Endodermal cell (in vitro differentiated cells): ENCODE data around the gene AK9. TPM values are rescaled to one million over a fixed set of nuclear protein-coding genes. Genes with fewer than 3 reads are reported as not detected.

Source experiments
- DNase-seq: peaks from one replicate; pipeline ENCODE4 v3.0.0-alpha.2; 2017
- H3K27ac ChIP-seq: 2 replicates; pipeline ENCODE4 v1.5.1; 2013; ENCODE audit warnings: mild to moderate bottlenecking, low read depth, low read length, moderate library complexity
- H3K27me3 ChIP-seq: 2 replicates; pipeline ENCODE4 v1.6.1; 2013; ENCODE audit warnings: mild to moderate bottlenecking, low read length, moderate library complexity; ENCODE audit not compliant: insufficient read depth, control insufficient read depth, poor library complexity, severe bottlenecking
- H3K36me3 ChIP-seq: 2 replicates; pipeline ENCODE4 v1.7.0; 2013; ENCODE audit warnings: mild to moderate bottlenecking, low read length, moderate library complexity; ENCODE audit not compliant: control insufficient read depth, insufficient read depth
- H3K4me1 ChIP-seq: one replicate; pipeline ENCODE4 v1.7.0; 2013; ENCODE audit warnings: low read length; ENCODE audit not compliant: control insufficient read depth, insufficient read depth
- H3K4me3 ChIP-seq: 2 replicates; pipeline ENCODE4 v1.5.1; 2013; ENCODE audit warnings: mild to moderate bottlenecking, low read length, moderate library complexity
- H3K9ac ChIP-seq: 2 replicates; pipeline ENCODE4 v1.6.1; 2013; ENCODE audit warnings: mild to moderate bottlenecking, low read length, moderate library complexity; ENCODE audit not compliant: poor library complexity, severe bottlenecking; ENCODE audit errors: extremely low read depth
- H3K9me3 ChIP-seq: 2 replicates; pipeline ENCODE4 v1.6.1; 2013; ENCODE audit warnings: mild to moderate bottlenecking, low read length, moderate library complexity; ENCODE audit not compliant: control insufficient read depth
- H3K27ac Mint-ChIP-seq: 2 replicates; pipeline ENCODE4 v1.8.0; 2020; ENCODE audit warnings: mixed read lengths
- H3K27me3 Mint-ChIP-seq: 2 replicates; pipeline ENCODE4 v1.8.0; 2021; ENCODE audit warnings: mild to moderate bottlenecking, mixed read lengths; ENCODE audit not compliant: insufficient read depth
- H3K36me3 Mint-ChIP-seq: 2 replicates; pipeline ENCODE4 v1.8.0; 2020; ENCODE audit warnings: low read depth, mixed read lengths
- H3K4me1 Mint-ChIP-seq: 2 replicates; pipeline ENCODE4 v1.8.0; 2020; ENCODE audit warnings: mixed read lengths
- H3K4me3 Mint-ChIP-seq: 2 replicates; pipeline ENCODE4 v1.8.0; 2020; ENCODE audit warnings: mild to moderate bottlenecking, moderate library complexity, mixed read lengths
- H3K9me3 Mint-ChIP-seq: 2 replicates; pipeline ENCODE4 v1.8.0; 2020; ENCODE audit warnings: mild to moderate bottlenecking, mixed read lengths
- WGBS, 2 experiments: methylation state at CpG; one replicate each; pipeline versions ENCODE4 v1.1.5 to v1.1.7; 2013; ENCODE audit warnings: missing lambda C conversion rate in 2 of 2, mixed read lengths in 1 of 2; ENCODE audit not compliant: insufficient coverage in 1 of 2, insufficient read length in 1 of 2; 5-methylcytosine and 5-hydroxymethylcytosine counted together
- total RNA-seq, 2 donors: library from RNA; stranded (reverse); fragmentation: NEBNext Ultra II Directional in 1 of 2; extraction: Animal tissue kit (Norgen Biotek cat#: 25700) in 1 of 2; gene quantifications; 2 replicates in 1 of 2; 3 replicates in 1 of 2; pipeline ENCODE4 v1.2.1, GENCODE V29; 2021
- TF ChIP-seq, protein P1 (sequence below): fragments of 200-600 bp; sonication (generic); conservative IDR thresholded peaks from 2 replicates; pipeline ENCODE4 v1.5.0; 2021; ENCODE audit warnings: antibody characterized with exemption, mild to moderate bottlenecking

Gene AK9
- total RNA-seq, 2 donors from 2014 or later, result 1.8 to 2.7 TPM

DNA sequence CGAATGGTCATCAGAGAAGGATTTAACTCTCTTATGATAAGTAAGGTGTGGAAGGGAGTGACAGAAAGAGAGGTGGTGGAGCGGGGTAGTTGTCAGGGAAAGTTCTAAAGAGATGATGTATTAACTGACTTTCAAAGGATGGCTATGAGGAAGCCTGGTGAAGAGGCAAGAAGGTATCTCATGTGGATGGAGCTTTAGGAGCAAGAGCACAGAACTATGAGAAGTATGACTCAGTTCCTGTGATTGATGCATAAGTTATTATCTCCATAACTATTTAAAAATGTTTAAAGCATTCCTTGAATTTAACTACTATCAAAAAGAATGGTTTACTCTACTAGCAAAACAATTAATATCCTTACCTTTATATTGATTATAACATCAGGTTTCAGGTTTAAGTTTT is 28.8 kb downstream of the AK9 start:
- Histone ChIP-seq H3K4me3 (no peak overlapping the region), H3K27ac (no peak overlapping the region), H3K9ac (no peak overlapping the region), H3K36me3 (no peaks in the 10 kb centered on the region), H3K9me3 (no peaks in the 10 kb centered on the region), H3K4me1 (no peaks in the 10 kb centered on the region), H3K27me3 (no peaks in the 10 kb centered on the region)
- Mint-ChIP-seq H3K4me3 (no peak overlapping the region), H3K9me3 (no peaks in the 10 kb centered on the region), H3K36me3 (no peaks in the 10 kb centered on the region), H3K27ac (no peak overlapping the region), H3K27me3 (no peaks in the 10 kb centered on the region), H3K4me1 (no peaks in the 10 kb centered on the region)
- no peak for DNase-seq
- TF ChIP-seq, protein P1, sequence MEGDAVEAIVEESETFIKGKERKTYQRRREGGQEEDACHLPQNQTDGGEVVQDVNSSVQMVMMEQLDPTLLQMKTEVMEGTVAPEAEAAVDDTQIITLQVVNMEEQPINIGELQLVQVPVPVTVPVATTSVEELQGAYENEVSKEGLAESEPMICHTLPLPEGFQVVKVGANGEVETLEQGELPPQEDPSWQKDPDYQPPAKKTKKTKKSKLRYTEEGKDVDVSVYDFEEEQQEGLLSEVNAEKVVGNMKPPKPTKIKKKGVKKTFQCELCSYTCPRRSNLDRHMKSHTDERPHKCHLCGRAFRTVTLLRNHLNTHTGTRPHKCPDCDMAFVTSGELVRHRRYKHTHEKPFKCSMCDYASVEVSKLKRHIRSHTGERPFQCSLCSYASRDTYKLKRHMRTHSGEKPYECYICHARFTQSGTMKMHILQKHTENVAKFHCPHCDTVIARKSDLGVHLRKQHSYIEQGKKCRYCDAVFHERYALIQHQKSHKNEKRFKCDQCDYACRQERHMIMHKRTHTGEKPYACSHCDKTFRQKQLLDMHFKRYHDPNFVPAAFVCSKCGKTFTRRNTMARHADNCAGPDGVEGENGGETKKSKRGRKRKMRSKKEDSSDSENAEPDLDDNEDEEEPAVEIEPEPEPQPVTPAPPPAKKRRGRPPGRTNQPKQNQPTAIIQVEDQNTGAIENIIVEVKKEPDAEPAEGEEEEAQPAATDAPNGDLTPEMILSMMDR, result no peak
- WGBS, 2 experiments, result 79 to 83% methylated on average over 2 of the region's 2 CpGs

- no peaks in the 10 kb centered on the region for H3K9me3 ChIP-seq
- TF ChIP-seq, protein P1, result no peak
These were observed 30.3 kb downstream of the AK9 start for GRCh38 chr6:109660526-109661320.

GRCh38 chr6:109655761-109656262 is 35.2 kb downstream of the AK9 start:
- Histone ChIP-seq H3K9ac (no peak overlapping the region), H3K36me3 (no peaks in the 10 kb centered on the region), H3K9me3 (no peaks in the 10 kb centered on the region), H3K27ac (no peak overlapping the region), H3K4me1 (no peaks in the 10 kb centered on the region), H3K4me3 (no peak overlapping the region), H3K27me3 (no peaks in the 10 kb centered on the region)
- no peaks in the 10 kb centered on the region for H3K9me3 Mint-ChIP-seq
- H3K27me3 Mint-ChIP-seq, result no peaks in the 10 kb centered on the region
- 90 to 93% methylated on average over 5 to 6 of the region's 6 CpGs for WGBS, 2 experiments
- TF ChIP-seq, protein P1, result no peak
- H3K4me3 Mint-ChIP-seq, result no peak overlapping the region
- DNase-seq, result no peak
- H3K36me3 Mint-ChIP-seq, result no peaks in the 10 kb centered on the region
- H3K4me1 Mint-ChIP-seq, result no peaks in the 10 kb centered on the region
- H3K27ac Mint-ChIP-seq, result no peak overlapping the region

More at GRCh38 chr6:109660526-109661320, 30.3 kb downstream of the AK9 start:
- H3K27ac Mint-ChIP-seq, result no peak overlapping the region
- H3K4me1 Mint-ChIP-seq, result no peaks in the 10 kb centered on the region
- DNase-seq, result no peak
- 81% methylated on average over 1 of the region's 1 CpG; no CpG with 5 or more reads in 1 of the 2 experiments for WGBS, 2 experiments
- H3K27me3 ChIP-seq, result no peaks in the 10 kb centered on the region
- no peaks in the 10 kb centered on the region for H3K9me3 Mint-ChIP-seq
- H3K4me3 ChIP-seq, result no peak overlapping the region
- H3K27me3 Mint-ChIP-seq, result no peaks in the 10 kb centered on the region
- H3K27ac ChIP-seq, result no peak overlapping the region
- H3K36me3 Mint-ChIP-seq, result no peaks in the 10 kb centered on the region
- no peaks in the 10 kb centered on the region for H3K4me1 ChIP-seq
- no peaks in the 10 kb centered on the region for H3K36me3 ChIP-seq
- H3K4me3 Mint-ChIP-seq, result no peak overlapping the region
- no peak overlapping the region for H3K9ac ChIP-seq
